Activated CD8-positive, alpha-beta T cell treated with anti-CD3 and anti-CD28 coated beads for 36 hours (primary cell): ENCODE measurements around the gene MRPL51. TPM values are rescaled to one million over a fixed set of nuclear protein-coding genes. Genes with fewer than 3 reads are reported as not detected.

Source experiments
- ATAC-seq: fragments of 200-7000 bp; cut with Tn5 transposase; one replicate; pipeline ENCODE4 v1.10.0; 2021; ENCODE audit warnings: mild to moderate bottlenecking, moderate library complexity
- CTCF ChIA-PET: fragments of 350-600 bp; sonication (Branson Sonifier 250); formaldehyde crosslinking; loops from one replicate; lab custom pipeline; 2021; ENCODE audit warnings: antibody characterized with exemption; lab: Charles Lee
- POLR2A ChIA-PET: fragments of 350-600 bp; sonication (Branson Sonifier 250); formaldehyde crosslinking; loops from one replicate; lab custom pipeline; 2021; ENCODE audit warnings: antibody characterized with exemption; lab: Charles Lee
- DNase-seq: peaks from one replicate; pipeline ENCODE4 v3.0.0-alpha.2; 2020
- H3K27ac Mint-ChIP-seq: one replicate; pipeline ENCODE4 v1.8.0; 2021; ENCODE audit warnings: mild to moderate bottlenecking, mixed read lengths
- H3K27me3 Mint-ChIP-seq: one replicate; pipeline ENCODE4 v1.8.0; 2021; ENCODE audit warnings: mixed read lengths
- H3K36me3 Mint-ChIP-seq: one replicate; pipeline ENCODE4 v1.8.0; 2021; ENCODE audit warnings: low read depth, mixed read lengths
- H3K4me1 Mint-ChIP-seq: one replicate; pipeline ENCODE4 v1.8.0; 2021; ENCODE audit warnings: low read depth, mixed read lengths
- H3K4me3 Mint-ChIP-seq: one replicate; pipeline ENCODE4 v1.8.0; 2021; ENCODE audit warnings: mild to moderate bottlenecking, moderate library complexity, mixed read lengths
- H3K9me3 Mint-ChIP-seq: one replicate; pipeline ENCODE4 v1.8.0; 2021; ENCODE audit warnings: mixed read lengths
- intact Hi-C: fragments of 100-400 bp; cut with micrococcal nuclease; formaldehyde crosslinking; loops from one replicate; pipeline ENCODE4 v1.10.0; 2022
- total RNA-seq, 2 experiments: library from RNA; stranded (reverse); gene quantifications; one replicate each; pipeline ENCODE4 v1.2.3, GENCODE V29; 2021
- TF ChIP-seq, protein P1 (sequence below): fragments of 200-600 bp; IDR thresholded peaks from one replicate; pipeline ENCODE4 v1.8.0; 2022; ENCODE audit warnings: antibody characterized with exemption, mild to moderate bottlenecking

MRPL51 gene
- total RNA-seq, 2 experiments from 2014 or later = 230 to 254 TPM

DNA sequence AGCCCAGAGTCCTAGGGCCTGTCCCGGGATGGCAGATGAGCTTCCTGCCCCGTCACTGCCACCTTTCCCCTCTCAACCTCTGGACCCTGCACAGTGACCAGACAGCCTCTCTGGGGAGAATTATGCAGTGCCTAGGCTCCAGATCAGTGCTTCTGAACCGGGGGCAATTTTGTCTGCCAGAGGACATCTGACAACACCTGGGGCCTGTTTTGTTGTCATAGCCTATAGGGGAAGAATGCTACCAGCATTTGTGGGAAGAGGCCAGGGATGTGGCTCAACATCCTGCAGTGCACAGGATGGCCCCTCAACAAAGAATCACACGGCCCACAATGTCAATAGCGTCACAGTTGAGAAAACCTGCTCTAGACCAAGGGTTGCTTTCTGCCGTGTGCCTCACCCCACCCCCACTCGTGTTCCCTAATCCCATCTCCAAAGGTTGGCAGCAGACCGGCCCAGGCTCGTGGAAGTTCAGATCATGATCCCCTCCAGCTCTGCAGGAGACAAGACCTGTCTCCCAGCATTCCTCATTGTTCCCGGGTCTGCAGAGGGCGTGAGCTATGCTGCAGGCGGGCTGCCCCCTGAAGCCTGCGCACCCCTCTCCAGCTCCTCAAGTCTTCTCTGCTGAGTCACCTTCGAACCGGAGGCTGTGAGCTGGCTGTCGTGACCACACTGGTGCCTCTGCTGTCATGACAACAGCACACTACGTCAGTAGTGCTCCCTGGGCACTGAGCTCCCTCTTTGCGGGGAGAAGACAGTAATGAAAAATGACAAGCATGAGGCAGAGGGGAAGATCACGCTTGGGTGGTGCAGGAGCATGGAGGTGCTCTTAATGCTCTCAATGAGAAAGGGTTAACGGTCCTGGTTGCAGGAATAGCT is 39.2 kb upstream of the MRPL51 start:
- peaks cover 25% of the 10 kb centered on the region for H3K4me1 Mint-ChIP-seq

GRCh38 chr12:6530576-6531260 is 37.7 kb upstream of the MRPL51 start:
- ChIA-PET POLR2A (interaction anchor here (1.1 to 9.5 kb wide), 7 partner anchors 8 to 70 kb away, joined by 5 to 81 read pairs (median 12); partner anchors contain the start of gene MRPL51), CTCF (interaction anchor here (2.2 to 2.6 kb wide), 2 partner anchors 24 to 107 kb away, joined by 10 to 11 read pairs; partner anchors contain the start of gene IFFO1)
- peaks cover 16% of the 10 kb centered on the region for H3K4me1 Mint-ChIP-seq
- H3K9me3 Mint-ChIP-seq = no peaks in the 10 kb centered on the region
- H3K36me3 Mint-ChIP-seq = peaks cover 87% of the 10 kb centered on the region
- H3K27me3 Mint-ChIP-seq = no peaks in the 10 kb centered on the region
- ATAC-seq = no peak
- peak overlapping the region; percentile 36 for H3K27ac Mint-ChIP-seq
- no peak overlapping the region for H3K4me3 Mint-ChIP-seq
- DNase-seq = no peak
- TF ChIP-seq, protein P1, sequence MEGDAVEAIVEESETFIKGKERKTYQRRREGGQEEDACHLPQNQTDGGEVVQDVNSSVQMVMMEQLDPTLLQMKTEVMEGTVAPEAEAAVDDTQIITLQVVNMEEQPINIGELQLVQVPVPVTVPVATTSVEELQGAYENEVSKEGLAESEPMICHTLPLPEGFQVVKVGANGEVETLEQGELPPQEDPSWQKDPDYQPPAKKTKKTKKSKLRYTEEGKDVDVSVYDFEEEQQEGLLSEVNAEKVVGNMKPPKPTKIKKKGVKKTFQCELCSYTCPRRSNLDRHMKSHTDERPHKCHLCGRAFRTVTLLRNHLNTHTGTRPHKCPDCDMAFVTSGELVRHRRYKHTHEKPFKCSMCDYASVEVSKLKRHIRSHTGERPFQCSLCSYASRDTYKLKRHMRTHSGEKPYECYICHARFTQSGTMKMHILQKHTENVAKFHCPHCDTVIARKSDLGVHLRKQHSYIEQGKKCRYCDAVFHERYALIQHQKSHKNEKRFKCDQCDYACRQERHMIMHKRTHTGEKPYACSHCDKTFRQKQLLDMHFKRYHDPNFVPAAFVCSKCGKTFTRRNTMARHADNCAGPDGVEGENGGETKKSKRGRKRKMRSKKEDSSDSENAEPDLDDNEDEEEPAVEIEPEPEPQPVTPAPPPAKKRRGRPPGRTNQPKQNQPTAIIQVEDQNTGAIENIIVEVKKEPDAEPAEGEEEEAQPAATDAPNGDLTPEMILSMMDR = no peak
- intact Hi-C loops = loop anchor here (5.0 to 10.0 kb wide), 2 partner anchors 38 to 196 kb away; partner anchors contain the start of genes MRPL51 and NCAPD2

More for the DNA sequence above, 39.2 kb upstream of the MRPL51 start:
- ATAC-seq (peak; percentile 66), DNase-seq (peak; percentile 95)
- TF ChIP-seq, protein P1 = no peak
- ChIA-PET CTCF (interaction anchor here (0.7 to 2.6 kb wide), 16 partner anchors 15 to 225 kb away, joined by 3 to 11 read pairs (median 4); partner anchors contain the start of genes IFFO1 and TAPBPL), POLR2A (interaction anchor here (0.5 to 9.5 kb wide), 32 partner anchors 10 to 221 kb away, joined by 3 to 81 read pairs (median 5); partner anchors contain the start of genes MLF2, MRPL51, NOP2 and TAPBPL)
- H3K9me3 Mint-ChIP-seq = no peaks in the 10 kb centered on the region
- peak overlapping the region; percentile 99 for H3K27ac Mint-ChIP-seq
- no peaks in the 10 kb centered on the region for H3K27me3 Mint-ChIP-seq
- peaks cover 87% of the 10 kb centered on the region for H3K36me3 Mint-ChIP-seq
- H3K4me3 Mint-ChIP-seq = peak overlapping the region; percentile 93
- intact Hi-C loops = loop anchor here (5.0 to 10.0 kb wide), 2 partner anchors 40 to 197 kb away; partner anchors contain the start of genes MRPL51 and NCAPD2

DNA sequence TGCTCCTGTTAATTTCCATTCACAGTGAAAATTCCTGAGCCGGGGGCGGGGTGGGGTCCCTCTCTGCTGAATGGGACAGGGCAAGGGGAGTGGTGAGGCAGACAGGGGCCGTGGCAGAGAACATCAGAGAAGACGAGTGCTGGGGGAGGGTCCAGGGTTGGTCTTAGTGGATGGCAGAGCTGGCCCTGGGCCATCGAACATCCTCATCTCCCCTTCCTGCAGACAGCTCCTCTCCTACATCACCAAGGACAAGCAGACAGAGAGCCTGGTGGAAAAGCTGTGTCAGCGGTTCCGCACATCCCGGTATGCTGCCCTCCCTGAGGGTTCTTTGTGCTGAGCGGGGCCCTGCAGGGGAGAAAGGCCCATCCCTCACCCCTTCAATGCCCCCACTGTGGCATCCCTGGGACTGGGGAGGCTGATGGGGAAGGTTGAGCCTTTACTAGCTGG is 36.3 kb upstream of the MRPL51 start:
- no peak overlapping the region for H3K4me3 Mint-ChIP-seq
- TF ChIP-seq, protein P1 = no peak
- no peak overlapping the region for H3K27ac Mint-ChIP-seq
- peaks cover 16% of the 10 kb centered on the region for H3K4me1 Mint-ChIP-seq
- ChIA-PET CTCF (interaction anchor here (1.4 to 3.2 kb wide), 3 partner anchors 9 to 29 kb away, joined by 4 to 13 read pairs (median 11); partner anchors contain the start of gene IFFO1), POLR2A (interaction anchor here (1.0 to 3.4 kb wide), 4 partner anchors 8 to 14 kb away, joined by 4 to 17 read pairs (median 6); no protein-coding TSS in a partner anchor)
- no peak for DNase-seq
- peaks cover 87% of the 10 kb centered on the region for H3K36me3 Mint-ChIP-seq
- ATAC-seq = no peak
- no peaks in the 10 kb centered on the region for H3K9me3 Mint-ChIP-seq
- intact Hi-C loops = no loop called here
- no peaks in the 10 kb centered on the region for H3K27me3 Mint-ChIP-seq

GRCh38 chr12:6528539-6529235 is 35.6 kb upstream of the MRPL51 start:
- peaks cover 16% of the 10 kb centered on the region for H3K4me1 Mint-ChIP-seq
- TF ChIP-seq, protein P1 = no peak
- no peaks in the 10 kb centered on the region for H3K9me3 Mint-ChIP-seq
- H3K27me3 Mint-ChIP-seq = no peaks in the 10 kb centered on the region
- DNase-seq = no peak
- intact Hi-C loops = no loop called here
- peaks cover 88% of the 10 kb centered on the region for H3K36me3 Mint-ChIP-seq
- ATAC-seq = no peak
- ChIA-PET CTCF (interaction anchor here (1.4 to 3.2 kb wide), 2 partner anchors 9 to 29 kb away, joined by 4 to 13 read pairs; no protein-coding TSS in a partner anchor), POLR2A (interaction anchor here (1.0 to 3.4 kb wide), 4 partner anchors 8 to 56 kb away, joined by 3 to 17 read pairs (median 4); no protein-coding TSS in a partner anchor)
- H3K4me3 Mint-ChIP-seq = no peak overlapping the region
- H3K27ac Mint-ChIP-seq = peak overlapping the region; percentile 23
